CD8-positive, alpha-beta memory T cell (primary cell): Measurements from ENCODE around the gene MMP24. TPM values are rescaled to one million over a fixed set of nuclear protein-coding genes. Genes with fewer than 3 reads are reported as not detected.
"Not testable (repeated sequence)": the region's sequence is repeated elsewhere in the genome, so short reads cannot be mapped to it uniquely, and the experiment has no call there.

ENCODE experiments used
- CTCF ChIA-PET: fragments of 350-600 bp; sonication (Branson Sonifier 250); formaldehyde crosslinking; loops from one replicate; lab custom pipeline; 2021; ENCODE audit warnings: antibody characterized with exemption; lab: Charles Lee
- POLR2A ChIA-PET: fragments of 350-600 bp; sonication (Branson Sonifier 250); formaldehyde crosslinking; loops from one replicate; lab custom pipeline; 2021; ENCODE audit warnings: antibody characterized with exemption; lab: Charles Lee
- DNase-seq, 5 donors: peaks; one replicate each; pipeline versions ENCODE4 v3.0.0 to v3.0.0-alpha.2; 2020 to 2022; ENCODE audit warnings: mixed read lengths in 1 of 5
- H3K27ac ChIP-seq: one replicate; pipeline ENCODE4 v1.7.0; 2013; ENCODE audit warnings: low read depth, mild to moderate bottlenecking, low read length, moderate library complexity
- H3K27me3 ChIP-seq: 2 replicates; pipeline ENCODE4 v1.7.0; 2013; ENCODE audit warnings: low read length, mild to moderate bottlenecking; ENCODE audit not compliant: insufficient read depth, poor library complexity, severe bottlenecking
- H3K36me3 ChIP-seq: 2 replicates; pipeline ENCODE4 v1.7.0; 2013; ENCODE audit warnings: mild to moderate bottlenecking, low read length, moderate library complexity; ENCODE audit not compliant: insufficient read depth
- H3K4me1 ChIP-seq: 2 replicates; pipeline ENCODE4 v1.7.0; 2013; ENCODE audit warnings: mild to moderate bottlenecking, low read length, moderate library complexity; ENCODE audit not compliant: insufficient read depth
- H3K4me3 ChIP-seq: 2 replicates; pipeline ENCODE4 v1.7.0; 2013; ENCODE audit warnings: mild to moderate bottlenecking, low read length
- H3K9me3 ChIP-seq: 2 replicates; pipeline ENCODE4 v1.7.0; 2013; ENCODE audit warnings: mild to moderate bottlenecking, low read length
- H3K27ac Mint-ChIP-seq, 8 donors: one replicate each; pipeline ENCODE4 v1.8.0; 2020 to 2021; ENCODE audit warnings: mixed read lengths in 8 of 8, mild to moderate bottlenecking in 6 of 8, inconsistent platforms in 3 of 8, moderate library complexity in 3 of 8
- H3K27me3 Mint-ChIP-seq, 2 donors: one replicate each; pipeline ENCODE4 v1.8.0; 2020 to 2021; ENCODE audit warnings: mixed read lengths in 2 of 2, mild to moderate bottlenecking in 1 of 2, moderate library complexity in 1 of 2
- H3K36me3 Mint-ChIP-seq, 3 donors: one replicate each; pipeline ENCODE4 v1.8.0; 2020 to 2021; ENCODE audit warnings: mixed read lengths in 3 of 3, inconsistent platforms in 1 of 3, mild to moderate bottlenecking in 1 of 3
- H3K4me1 Mint-ChIP-seq, 3 donors: one replicate each; pipeline ENCODE4 v1.8.0; 2020 to 2021; ENCODE audit warnings: mixed read lengths in 3 of 3, inconsistent platforms in 1 of 3, mild to moderate bottlenecking in 1 of 3
- H3K4me3 Mint-ChIP-seq, 7 donors: one replicate each; pipeline ENCODE4 v1.8.0; 2020 to 2021; ENCODE audit warnings: mixed read lengths in 7 of 7, mild to moderate bottlenecking in 6 of 7, moderate library complexity in 4 of 7, inconsistent platforms in 2 of 7
- H3K9me3 Mint-ChIP-seq, 5 donors: one replicate each; pipeline ENCODE4 v1.8.0; 2020 to 2022; ENCODE audit warnings: mixed read lengths in 5 of 5, mild to moderate bottlenecking in 3 of 5, moderate library complexity in 2 of 5, inconsistent platforms in 1 of 5
- polyA plus RNA-seq: library from polyadenylated mRNA; unstranded; fragments of 300-500 nt; fragmentation: Illumina TruSeq; gene quantifications from one replicate; pipeline ENCODE4 v1.2.3, GENCODE V29; 2021
- total RNA-seq, 2 experiments: library from RNA; stranded (reverse); gene quantifications; one replicate each; pipeline ENCODE4 v1.2.3, GENCODE V29; 2021

MMP24 gene
- total and polyA plus RNA-seq, 3 experiments from 2014 or later: 0.07 to 0.18 TPM; not detected in 1

GRCh38 chr20:35262731-35263531, 36.4 kb downstream of the MMP24 start:
- peaks cover 9 to 16% (median 12%) of the 10 kb centered on the region in 3 donors for H3K4me1 Mint-ChIP-seq

DNA sequence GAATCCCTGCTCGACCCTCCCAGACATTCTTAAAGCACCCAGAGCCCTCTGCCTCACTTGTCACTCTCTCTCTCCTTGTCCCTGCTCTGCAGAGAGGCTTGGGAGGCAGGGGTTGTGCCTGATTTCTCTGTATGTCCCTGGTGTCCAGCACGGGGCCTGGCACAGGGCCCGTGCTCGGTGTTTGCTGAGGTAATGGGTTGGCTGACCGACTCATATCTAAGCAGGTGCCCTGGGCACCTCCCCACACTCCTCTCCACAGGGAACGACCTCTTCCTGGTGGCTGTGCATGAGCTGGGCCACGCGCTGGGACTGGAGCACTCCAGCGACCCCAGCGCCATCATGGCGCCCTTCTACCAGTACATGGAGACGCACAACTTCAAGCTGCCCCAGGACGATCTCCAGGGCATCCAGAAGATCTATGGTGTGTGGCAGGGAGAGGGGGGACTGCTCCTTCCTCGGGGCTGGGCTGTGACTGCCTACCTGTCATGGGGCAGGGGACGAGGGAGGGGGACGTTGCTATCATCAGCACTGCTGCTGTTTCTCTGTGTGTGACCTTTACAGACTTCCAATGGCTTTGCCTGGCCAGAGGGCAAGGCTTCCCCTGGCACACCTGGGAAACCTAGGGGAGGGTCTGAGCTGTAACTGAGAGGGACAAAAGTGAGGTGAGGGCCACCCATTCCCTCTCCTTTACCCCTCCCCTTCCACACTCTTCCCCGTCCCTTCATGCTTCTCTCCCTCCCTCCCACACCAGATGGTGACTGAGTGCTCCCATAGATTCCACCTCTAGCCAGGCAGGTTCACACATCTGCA, 37.2 kb downstream of the MMP24 start:
- peaks cover 4 to 16% (median 9%) of the 10 kb centered on the region in 3 donors for H3K4me1 Mint-ChIP-seq
- CTCF ChIA-PET: interaction anchor here (1.1 to 2.3 kb wide), 3 partner anchors 13 to 168 kb away, joined by 3 to 8 read pairs (median 3); no protein-coding TSS in a partner anchor

More at GRCh38 chr20:35262731-35263531, 36.4 kb downstream of the MMP24 start:
- H3K27me3 Mint-ChIP-seq, H3K36me3 ChIP-seq, H3K9me3 Mint-ChIP-seq, DNase-seq, H3K4me3 Mint-ChIP-seq, H3K4me1 ChIP-seq, POLR2A ChIA-PET, CTCF ChIA-PET, H3K27me3 ChIP-seq, H3K4me3 ChIP-seq, H3K9me3 ChIP-seq, H3K27ac ChIP-seq: not testable (repeated sequence)
- Mint-ChIP-seq H3K36me3 (peaks cover 9 to 51% (median 16%) of the 10 kb centered on the region in 3 donors), H3K27ac (peak overlapping the region in 4 of 8 donors; percentile 17 to 64 (median 48))

DNA sequence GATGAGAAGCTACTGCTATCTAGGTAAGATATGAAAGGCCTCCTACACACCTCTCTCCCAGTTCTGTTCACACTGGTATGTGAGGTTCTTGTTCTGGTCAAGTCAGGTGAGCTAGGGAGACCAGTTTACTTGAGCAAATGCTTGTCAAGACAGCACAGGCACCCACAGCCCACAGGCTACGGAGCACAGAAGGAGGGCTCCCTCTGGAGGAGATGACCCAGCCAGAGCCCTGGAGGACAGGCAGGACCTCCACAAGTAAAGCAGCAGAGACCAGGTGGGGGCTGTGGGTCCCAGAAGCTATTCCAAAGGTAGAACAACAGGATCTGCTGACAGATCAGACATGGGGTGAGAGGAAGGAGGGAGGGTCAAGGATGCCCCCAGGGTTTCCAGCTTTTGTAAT, 38.3 kb downstream of the MMP24 start:
- POLR2A ChIA-PET: interaction anchor here (0.6 to 1.1 kb wide), 3 partner anchors 13 to 23 kb away, joined by 3 to 9 read pairs (median 3); partner anchors contain the start of genes EIF6 and MMP24OS
- H3K27me3 Mint-ChIP-seq: no peaks in the 10 kb centered on the region

More for the DNA sequence above, 37.2 kb downstream of the MMP24 start:
- Histone ChIP-seq H3K27ac (no peak overlapping the region), H3K4me3 (no peak overlapping the region), H3K36me3 (peaks cover 4% of the 10 kb centered on the region), H3K9me3 (no peaks in the 10 kb centered on the region), H3K27me3 (no peaks in the 10 kb centered on the region), H3K4me1 (no peaks in the 10 kb centered on the region)
- Mint-ChIP-seq H3K36me3 (peaks cover 9 to 53% (median 16%) of the 10 kb centered on the region in 3 donors), H3K27me3 (no peaks in the 10 kb centered on the region), H3K9me3 (no peaks in the 10 kb centered on the region), H3K4me3 (no peak overlapping the region), H3K27ac (peak overlapping the region in 3 of 8 donors; percentile 7 to 52 (median 42))
- POLR2A ChIA-PET: interaction anchor here (1.1 kb wide), 1 partner anchor 20 kb away, joined by 3 read pairs; the partner anchor contains the start of gene EIF6
- DNase-seq: no peak

DNA sequence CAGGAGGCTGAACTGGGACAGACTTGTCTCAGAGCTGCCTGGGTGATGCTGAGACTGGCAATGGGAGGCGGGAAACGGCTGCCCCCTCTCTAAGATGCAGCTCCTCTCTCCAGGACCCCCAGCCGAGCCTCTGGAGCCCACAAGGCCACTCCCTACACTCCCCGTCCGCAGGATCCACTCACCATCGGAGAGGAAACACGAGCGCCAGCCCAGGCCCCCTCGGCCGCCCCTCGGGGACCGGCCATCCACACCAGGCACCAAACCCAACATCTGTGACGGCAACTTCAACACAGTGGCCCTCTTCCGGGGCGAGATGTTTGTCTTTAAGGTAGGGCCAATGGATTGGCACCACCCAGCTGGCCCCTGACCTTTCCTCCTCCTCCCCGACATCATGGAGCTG, 40.6 kb downstream of the MMP24 start:
- Histone ChIP-seq H3K9me3 (no peaks in the 10 kb centered on the region), H3K4me3 (no peak overlapping the region), H3K27me3 (no peaks in the 10 kb centered on the region), H3K27ac (no peak overlapping the region), H3K36me3 (peaks cover 4% of the 10 kb centered on the region), H3K4me1 (no peaks in the 10 kb centered on the region)
- H3K9me3 Mint-ChIP-seq: no peaks in the 10 kb centered on the region
- H3K27me3 Mint-ChIP-seq: no peaks in the 10 kb centered on the region
- peak overlapping the region in 2 of 8 donors; percentile 57 to 87 for H3K27ac Mint-ChIP-seq
- H3K4me3 Mint-ChIP-seq: no peak overlapping the region
- POLR2A ChIA-PET: interaction anchor here (0.9 kb wide), 1 partner anchor 15 kb away, joined by 3 read pairs; no protein-coding TSS in a partner anchor
- H3K4me1 Mint-ChIP-seq: peaks cover 9 to 26% (median 18%) of the 10 kb centered on the region in 3 donors
- CTCF ChIA-PET: interaction anchor here (1.0 to 2.1 kb wide), 2 partner anchors 37 to 171 kb away, joined by 4 to 8 read pairs; no protein-coding TSS in a partner anchor
- peaks cover 9 to 70% (median 23%) of the 10 kb centered on the region in 3 donors for H3K36me3 Mint-ChIP-seq
- no peak for DNase-seq

More for the DNA sequence above, 38.3 kb downstream of the MMP24 start:
- Histone ChIP-seq H3K9me3 (no peaks in the 10 kb centered on the region), H3K27me3 (no peaks in the 10 kb centered on the region), H3K27ac (no peak overlapping the region), H3K4me3 (no peak overlapping the region), H3K4me1 (no peaks in the 10 kb centered on the region), H3K36me3 (peaks cover 4% of the 10 kb centered on the region)
- Mint-ChIP-seq H3K9me3 (no peaks in the 10 kb centered on the region), H3K27ac (peak overlapping the region in 1 of 8 donors; percentile 14), H3K4me3 (no peak overlapping the region), H3K36me3 (peaks cover 9 to 55% (median 20%) of the 10 kb centered on the region in 3 donors), H3K4me1 (peaks cover 9 to 22% (median 13%) of the 10 kb centered on the region in 3 donors)
- CTCF ChIA-PET: interaction anchor here (1.1 to 2.3 kb wide), 3 partner anchors 12 to 169 kb away, joined by 3 to 8 read pairs (median 3); no protein-coding TSS in a partner anchor
- no peak for DNase-seq

GRCh38 chr20:35269055-35269781, 42.7 kb downstream of the MMP24 start:
- peaks cover 4% of the 10 kb centered on the region for H3K36me3 ChIP-seq

DNA sequence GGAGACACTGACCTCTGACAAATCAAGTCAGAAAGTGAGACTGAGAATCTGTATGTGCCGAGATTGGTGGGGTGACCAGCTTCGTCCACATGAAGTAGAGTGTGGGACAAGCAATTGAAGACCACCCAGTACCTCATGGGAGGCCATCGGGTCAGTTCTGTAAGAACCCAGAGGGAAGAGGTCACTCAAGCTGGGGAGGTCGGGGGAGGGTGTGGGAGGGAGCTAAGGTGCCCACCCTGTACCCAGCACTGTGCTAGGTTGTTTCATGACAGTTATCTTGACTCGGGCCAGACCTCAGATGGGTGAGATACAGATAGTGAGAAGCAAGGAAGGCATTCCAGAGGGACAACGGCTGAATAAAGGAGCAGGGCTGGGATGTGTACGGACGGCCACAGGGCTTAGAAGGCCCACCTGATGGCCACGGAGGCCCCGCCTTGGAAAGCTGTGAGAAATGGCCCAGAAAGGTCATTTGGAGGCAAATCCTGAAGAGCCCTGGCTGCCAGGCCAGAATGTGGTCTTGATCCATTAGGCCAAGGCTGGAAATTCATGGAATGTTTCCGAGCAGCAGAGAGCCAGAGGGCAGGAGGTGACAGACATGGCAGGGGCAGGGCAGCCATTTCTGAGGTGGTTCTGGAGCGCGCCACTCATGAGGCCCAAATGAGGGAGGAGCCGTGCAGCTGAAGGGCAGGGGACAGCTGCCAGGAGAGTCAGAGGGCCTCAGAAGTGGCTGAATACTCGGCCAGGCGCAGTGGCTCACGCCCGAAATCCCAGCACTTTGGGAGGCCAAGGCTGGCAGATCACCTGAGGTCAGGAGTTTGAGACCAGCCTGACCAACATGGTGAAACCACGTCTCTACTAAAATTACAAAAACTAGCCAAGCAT, 43.8 kb downstream of the MMP24 start:
- H3K4me1 Mint-ChIP-seq: peaks cover 5 to 22% (median 16%) of the 10 kb centered on the region in 3 donors
- peaks cover 9 to 65% (median 18%) of the 10 kb centered on the region in 3 donors for H3K36me3 Mint-ChIP-seq
- POLR2A ChIA-PET: no interaction called here
- H3K4me3 ChIP-seq: no peak overlapping the region
- peak overlapping the region in 5 of 8 donors; percentile 11 to 68 (median 51) for H3K27ac Mint-ChIP-seq
- H3K4me3 Mint-ChIP-seq: peak overlapping the region in 1 of 7 donors; percentile 37
- H3K27ac ChIP-seq: no peak overlapping the region
- no peaks in the 10 kb centered on the region for H3K9me3 Mint-ChIP-seq
- H3K27me3 ChIP-seq: no peaks in the 10 kb centered on the region
- H3K36me3 ChIP-seq: peaks cover 4% of the 10 kb centered on the region
- DNase-seq: no peak
- no peaks in the 10 kb centered on the region for H3K27me3 Mint-ChIP-seq
- H3K4me1 ChIP-seq: no peaks in the 10 kb centered on the region
- no peaks in the 10 kb centered on the region for H3K9me3 ChIP-seq
- CTCF ChIA-PET: interaction anchor here (0.6 to 2.9 kb wide), 5 partner anchors 8 to 126 kb away, joined by 3 to 18 read pairs (median 3); partner anchors contain the start of genes EDEM2 and MMP24OS

More at GRCh38 chr20:35269055-35269781, 42.7 kb downstream of the MMP24 start:
- Mint-ChIP-seq H3K27ac (peak overlapping the region in 7 of 8 donors; percentile 12 to 93 (median 57)), H3K4me1 (peaks cover 5 to 20% (median 19%) of the 10 kb centered on the region in 3 donors), H3K4me3 (peak overlapping the region in 1 of 7 donors; percentile 14), H3K36me3 (peaks cover 9 to 65% (median 18%) of the 10 kb centered on the region in 3 donors), H3K27me3 (no peaks in the 10 kb centered on the region), H3K9me3 (no peaks in the 10 kb centered on the region)
- H3K27ac ChIP-seq: no peak overlapping the region
- H3K4me1 ChIP-seq: no peaks in the 10 kb centered on the region
- no peaks in the 10 kb centered on the region for H3K27me3 ChIP-seq
- H3K4me3 ChIP-seq: no peak overlapping the region
- ChIA-PET POLR2A (interaction anchor here (0.6 kb wide), 1 partner anchor 9 kb away, joined by 3 read pairs; the partner anchor contains the start of gene MMP24OS), CTCF (interaction anchor here (0.6 to 2.9 kb wide), 13 partner anchors 9 to 173 kb away, joined by 3 to 18 read pairs (median 3); partner anchors contain the start of genes EDEM2 and MMP24OS)
- peak; percentile 22 to 64 (median 35) for DNase-seq
- no peaks in the 10 kb centered on the region for H3K9me3 ChIP-seq
